NCI-H2171 treated with DMSO at 0.1 percent for 48 hours (cell line): ENCODE data around the gene TBC1D10A.
A peak's percentile ranks its signal among the peaks of the same experiment; 100 is the strongest.

Source experiments
- DNase-seq: peaks from one replicate; lab custom pipeline; 2025; lab: John Stamatoyannopoulos, UW

The TBC1D10A gene

GRCh38 chr22:30265823-30266444, 60.8 kb downstream of the TBC1D10A start:
- no peak for DNase-seq

GRCh38 chr22:30265131-30265720, 61.5 kb downstream of the TBC1D10A start:
- DNase-seq: no peak

GRCh38 chr22:30263883-30264282, 62.9 kb downstream of the TBC1D10A start:
- DNase-seq: no peak

- DNase-seq: peak; percentile 64
Measured at GRCh38 chr22:30262917-30263741, 63.6 kb downstream of the TBC1D10A start.

- DNase-seq: no peak
Measured at GRCh38 chr22:30262112-30262511, 64.6 kb downstream of the TBC1D10A start.

- DNase-seq: no peak
Measured at GRCh38 chr22:30261134-30261533, 65.6 kb downstream of the TBC1D10A start.

- no peak for DNase-seq
Measured at GRCh38 chr22:30260682-30261081, 66.1 kb downstream of the TBC1D10A start.

- DNase-seq: no peak
Measured at GRCh38 chr22:30260276-30260675, 66.5 kb downstream of the TBC1D10A start.

- DNase-seq: no peak
Measured at GRCh38 chr22:30254314-30254713, 72.4 kb downstream of the TBC1D10A start.

GRCh38 chr22:30253205-30253852, 73.4 kb downstream of the TBC1D10A start:
- peak; percentile 87 for DNase-seq

- DNase-seq: no peak
Measured at GRCh38 chr22:30252411-30253204, 74.1 kb downstream of the TBC1D10A start.

- peak; percentile 63 for DNase-seq
Measured at GRCh38 chr22:30251711-30252110, 75.0 kb downstream of the TBC1D10A start.

GRCh38 chr22:30250661-30251267, 76.0 kb downstream of the TBC1D10A start:
- no peak for DNase-seq

GRCh38 chr22:30250039-30250565, 76.6 kb downstream of the TBC1D10A start:
- DNase-seq: no peak

GRCh38 chr22:30249049-30250038, 77.4 kb downstream of the TBC1D10A start:
- no peak for DNase-seq

- DNase-seq: no peak
Measured at GRCh38 chr22:30248484-30248883, 78.3 kb downstream of the TBC1D10A start.

GRCh38 chr22:30247974-30248373, 78.8 kb downstream of the TBC1D10A start:
- no peak for DNase-seq

- no peak for DNase-seq
Measured at GRCh38 chr22:30247561-30247960, 79.2 kb downstream of the TBC1D10A start.

- DNase-seq: no peak
Measured at GRCh38 chr22:30246814-30247376, 79.8 kb downstream of the TBC1D10A start.
